HepG2 (cell line): ENCODE measurements around the gene CHEK1. TPM values are rescaled to one million over a fixed set of nuclear protein-coding genes. Genes with fewer than 3 reads are reported as not detected.

ENCODE experiments used
- FOXJ3 ChIP-seq: sonication (generic); formaldehyde crosslinking; IDR thresholded peaks from 2 replicates; pipeline ENCODE4 v1.4.0; 2020; ENCODE audit warnings: missing genetic modification reagents, mild to moderate bottlenecking, borderline replicate concordance
- KDM5A ChIP-seq: fragments of 200-600 bp; sonication (generic); IDR thresholded peaks from 2 replicates; pipeline ENCODE4 v1.7.0; 2018; ENCODE audit warnings: antibody characterized with exemption, mild to moderate bottlenecking, low read length, borderline replicate concordance
- THAP7 ChIP-seq: sonication (generic); formaldehyde crosslinking; IDR thresholded peaks from 2 replicates; pipeline ENCODE4 v1.8.1; 2023; ENCODE audit warnings: mild to moderate bottlenecking, missing genetic modification reagents
- YEATS4 ChIP-seq: sonication (generic); formaldehyde crosslinking; IDR thresholded peaks from 2 replicates; pipeline ENCODE4 v1.4.0; 2020; ENCODE audit warnings: missing genetic modification reagents, borderline replicate concordance
- ZBTB40 ChIP-seq, 2 experiments: fragments of 450-650 bp in 1 of 2; sonication (generic) in 1 of 2; formaldehyde crosslinking in 1 of 2; IDR thresholded peaks; 2 replicates each; pipeline versions ENCODE4 v1.6.1 to v1.8.0; 2016 to 2022; ENCODE audit warnings: antibody characterized with exemption in 1 of 2, mild to moderate bottlenecking in 1 of 2, missing genetic modification reagents in 1 of 2
- ZEB1 ChIP-seq: IDR thresholded peaks from 2 replicates; pipeline ENCODE4 v1.6.1; 2012; ENCODE audit warnings: mild to moderate bottlenecking, low read depth, inconsistent platforms; ENCODE audit not compliant: insufficient replicate concordance
- ZNF253 ChIP-seq: sonication (generic); formaldehyde crosslinking; IDR thresholded peaks from 2 replicates; pipeline ENCODE4 v1.8.0; 2022; ENCODE audit warnings: mild to moderate bottlenecking, missing genetic modification reagents, borderline replicate concordance
- ZNF33B ChIP-seq: sonication (generic); formaldehyde crosslinking; IDR thresholded peaks from 2 replicates; pipeline ENCODE4 v1.5.1; 2020; ENCODE audit warnings: mild to moderate bottlenecking, missing genetic modification reagents
- polyA plus RNA-seq, 8 experiments: library from polyadenylated mRNA; depleted of rRNA in 3 of 8; stranded (reverse) in 7 of 8; unstranded in 1 of 8; fragments of >200 nt; fragmentation: Illumina TruSeq in 4 of 8; extraction: Trizol in 4 of 8; gene quantifications; 2 replicates each; pipeline versions ENCODE4 v1.2.1 to v1.2.3, GENCODE V29; 2011 to 2016; ENCODE audit warnings: low read depth in 4 of 8, missing spikeins in 1 of 8, mixed read lengths in 1 of 8; ENCODE audit not compliant: insufficient read depth in 1 of 8
- total RNA-seq, 5 experiments: library from RNA; depleted of rRNA; stranded (reverse); fragments of >200 nt; fragmentation: Illumina TruSeq; extraction: Trizol; gene quantifications; 2 replicates each; pipeline ENCODE4 v1.2.3, GENCODE V29; 2016; ENCODE audit warnings: low read depth in 1 of 5
- TF ChIP-seq, protein P1 (sequence below): IDR thresholded peaks from 2 replicates; pipeline ENCODE4 v1.6.1; 2016; ENCODE audit warnings: low read depth, missing genetic modification reagents, missing compliant biosample characterization
- TF ChIP-seq, protein P2 (sequence below): IDR thresholded peaks from 2 replicates; pipeline ENCODE4 v1.6.1; 2018; ENCODE audit warnings: missing genetic modification reagents

Gene CHEK1
- total and polyA plus RNA-seq, 2 of the 13 experiments (the other 11 are each of a cell fraction or from before 2014, with no cell fraction given) = 17.8 to 83.2 TPM

- peak; percentile 70; the same call in 1 of the 2 replicates for TF ChIP-seq ZNF253
- TF ChIP-seq YEATS4 (CRISPR knock-in tag) = peak; percentile 96
- peak; percentile 81 for TF ChIP-seq FOXJ3
- peak; percentile 76; the same call in 1 of the 2 replicates for TF ChIP-seq ZNF33B (CRISPR knock-in tag)
- TF ChIP-seq, protein P1, sequence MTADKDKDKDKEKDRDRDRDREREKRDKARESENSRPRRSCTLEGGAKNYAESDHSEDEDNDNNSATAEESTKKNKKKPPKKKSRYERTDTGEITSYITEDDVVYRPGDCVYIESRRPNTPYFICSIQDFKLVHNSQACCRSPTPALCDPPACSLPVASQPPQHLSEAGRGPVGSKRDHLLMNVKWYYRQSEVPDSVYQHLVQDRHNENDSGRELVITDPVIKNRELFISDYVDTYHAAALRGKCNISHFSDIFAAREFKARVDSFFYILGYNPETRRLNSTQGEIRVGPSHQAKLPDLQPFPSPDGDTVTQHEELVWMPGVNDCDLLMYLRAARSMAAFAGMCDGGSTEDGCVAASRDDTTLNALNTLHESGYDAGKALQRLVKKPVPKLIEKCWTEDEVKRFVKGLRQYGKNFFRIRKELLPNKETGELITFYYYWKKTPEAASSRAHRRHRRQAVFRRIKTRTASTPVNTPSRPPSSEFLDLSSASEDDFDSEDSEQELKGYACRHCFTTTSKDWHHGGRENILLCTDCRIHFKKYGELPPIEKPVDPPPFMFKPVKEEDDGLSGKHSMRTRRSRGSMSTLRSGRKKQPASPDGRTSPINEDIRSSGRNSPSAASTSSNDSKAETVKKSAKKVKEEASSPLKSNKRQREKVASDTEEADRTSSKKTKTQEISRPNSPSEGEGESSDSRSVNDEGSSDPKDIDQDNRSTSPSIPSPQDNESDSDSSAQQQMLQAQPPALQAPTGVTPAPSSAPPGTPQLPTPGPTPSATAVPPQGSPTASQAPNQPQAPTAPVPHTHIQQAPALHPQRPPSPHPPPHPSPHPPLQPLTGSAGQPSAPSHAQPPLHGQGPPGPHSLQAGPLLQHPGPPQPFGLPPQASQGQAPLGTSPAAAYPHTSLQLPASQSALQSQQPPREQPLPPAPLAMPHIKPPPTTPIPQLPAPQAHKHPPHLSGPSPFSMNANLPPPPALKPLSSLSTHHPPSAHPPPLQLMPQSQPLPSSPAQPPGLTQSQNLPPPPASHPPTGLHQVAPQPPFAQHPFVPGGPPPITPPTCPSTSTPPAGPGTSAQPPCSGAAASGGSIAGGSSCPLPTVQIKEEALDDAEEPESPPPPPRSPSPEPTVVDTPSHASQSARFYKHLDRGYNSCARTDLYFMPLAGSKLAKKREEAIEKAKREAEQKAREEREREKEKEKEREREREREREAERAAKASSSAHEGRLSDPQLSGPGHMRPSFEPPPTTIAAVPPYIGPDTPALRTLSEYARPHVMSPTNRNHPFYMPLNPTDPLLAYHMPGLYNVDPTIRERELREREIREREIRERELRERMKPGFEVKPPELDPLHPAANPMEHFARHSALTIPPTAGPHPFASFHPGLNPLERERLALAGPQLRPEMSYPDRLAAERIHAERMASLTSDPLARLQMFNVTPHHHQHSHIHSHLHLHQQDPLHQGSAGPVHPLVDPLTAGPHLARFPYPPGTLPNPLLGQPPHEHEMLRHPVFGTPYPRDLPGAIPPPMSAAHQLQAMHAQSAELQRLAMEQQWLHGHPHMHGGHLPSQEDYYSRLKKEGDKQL = 0 out of 2 replicates have a peak, but pooled peaks have one; percentile 48
- peak; percentile 19 for TF ChIP-seq ZEB1
- no peak for TF ChIP-seq ZBTB40 (IDR thresholded peaks at IDR 0.05)
- peak; percentile 59; the same call in 1 of the 2 replicates for TF ChIP-seq ZBTB40 (CRISPR knock-in tag; IDR thresholded peaks at IDR 0.05)
- peak; percentile 56; the same call in 1 of the 2 replicates for TF ChIP-seq THAP7 (CRISPR knock-in tag)
- TF ChIP-seq KDM5A = peak; percentile 96
- TF ChIP-seq, protein P2, sequence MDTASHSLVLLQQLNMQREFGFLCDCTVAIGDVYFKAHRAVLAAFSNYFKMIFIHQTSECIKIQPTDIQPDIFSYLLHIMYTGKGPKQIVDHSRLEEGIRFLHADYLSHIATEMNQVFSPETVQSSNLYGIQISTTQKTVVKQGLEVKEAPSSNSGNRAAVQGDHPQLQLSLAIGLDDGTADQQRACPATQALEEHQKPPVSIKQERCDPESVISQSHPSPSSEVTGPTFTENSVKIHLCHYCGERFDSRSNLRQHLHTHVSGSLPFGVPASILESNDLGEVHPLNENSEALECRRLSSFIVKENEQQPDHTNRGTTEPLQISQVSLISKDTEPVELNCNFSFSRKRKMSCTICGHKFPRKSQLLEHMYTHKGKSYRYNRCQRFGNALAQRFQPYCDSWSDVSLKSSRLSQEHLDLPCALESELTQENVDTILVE = no peak; the same call in 1 of the 2 replicates
Measured at GRCh38 chr11:125625630-125626287, 796 bp downstream of the CHEK1 start (continued).
